Ascending aorta (tissue), 2 donors: Measurements from ENCODE around the gene KRT73. TPM values are rescaled to one million over a fixed set of nuclear protein-coding genes. Genes with fewer than 3 reads are reported as not detected.

Experiments
- DNase-seq, 2 donors: peaks; one replicate each; pipeline ENCODE4 v3.0.0-alpha.2; 2019; ENCODE audit warnings: low spot score in 2 of 2
- H3K27ac ChIP-seq, 2 donors: fragments of 200-600 bp; sonication (generic); one replicate each; pipeline ENCODE4 v1.5.1; 2016 to 2017; ENCODE audit warnings: mild to moderate bottlenecking in 1 of 2
- H3K27me3 ChIP-seq: fragments of 200-600 bp; sonication (generic); one replicate; pipeline ENCODE4 v1.5.1; 2017
- H3K36me3 ChIP-seq, 2 donors: fragments of 200-600 bp; sonication (generic); one replicate each; pipeline ENCODE4 v1.5.1; 2016
- H3K4me1 ChIP-seq, 2 donors: fragments of 200-600 bp; sonication (generic); one replicate each; pipeline ENCODE4 v1.5.1; 2016 to 2017; ENCODE audit warnings: mild to moderate bottlenecking in 1 of 2
- H3K4me3 ChIP-seq, 2 donors: fragments of 200-600 bp; sonication (generic); one replicate each; pipeline ENCODE4 v1.5.1; 2016 to 2017; ENCODE audit warnings: mild to moderate bottlenecking in 1 of 2
- H3K9me3 ChIP-seq, 2 donors: fragments of 200-600 bp; sonication (generic); one replicate each; pipeline ENCODE4 v1.5.1; 2016
- intact Hi-C: fragments of 100-400 bp; cut with DNase I; formaldehyde crosslinking; loops from one replicate; pipeline ENCODE4 v1.15.1; 2023
- total RNA-seq: library from RNA; depleted of rRNA; stranded (reverse); fragments of >200 nt; gene quantifications from one replicate; pipeline ENCODE4 v1.1.0, GENCODE V29; 2016
- TF ChIP-seq, protein P1 (sequence below), 3 experiments: fragments of 200-600 bp in 2 of 3; fragments of 450-650 bp in 1 of 3; sonication (generic) in 2 of 3; IDR thresholded peaks; one replicate each; pipeline ENCODE4 v1.5.1; 2016 to 2019; ENCODE audit warnings: antibody characterized with exemption in 3 of 3, mild to moderate bottlenecking in 1 of 3, moderate library complexity in 1 of 3

KRT73 gene
- total RNA-seq, 1 donor from 2014 or later = not detected

DNA sequence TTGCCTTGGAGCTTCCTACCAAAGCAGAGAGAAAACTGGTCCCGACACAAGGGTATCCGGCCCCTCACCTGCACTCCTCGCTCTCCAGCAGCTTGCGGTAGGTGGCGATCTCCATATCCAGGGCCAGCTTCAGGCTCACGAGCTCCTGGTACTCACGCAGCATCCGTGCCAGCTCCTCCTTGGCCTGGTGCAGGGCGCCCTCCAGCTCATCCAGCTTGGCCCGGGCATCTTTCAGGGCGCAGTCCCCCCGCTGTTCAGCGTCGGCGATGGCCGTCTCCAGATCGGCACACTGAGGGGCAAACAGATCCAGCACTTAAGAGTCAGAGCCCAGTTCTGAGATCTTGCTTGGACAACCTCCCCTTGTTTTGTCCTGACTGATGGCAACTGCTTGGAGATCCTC is 30.8 kb downstream of the KRT73 start:
- H3K4me1 ChIP-seq = no peaks in the 10 kb centered on the region
- no peak overlapping the region for H3K27ac ChIP-seq
- DNase-seq = no peak
- no peak overlapping the region for H3K4me3 ChIP-seq
- intact Hi-C loops = no loop called here
- H3K36me3 ChIP-seq = no peaks in the 10 kb centered on the region
- TF ChIP-seq, protein P1, sequence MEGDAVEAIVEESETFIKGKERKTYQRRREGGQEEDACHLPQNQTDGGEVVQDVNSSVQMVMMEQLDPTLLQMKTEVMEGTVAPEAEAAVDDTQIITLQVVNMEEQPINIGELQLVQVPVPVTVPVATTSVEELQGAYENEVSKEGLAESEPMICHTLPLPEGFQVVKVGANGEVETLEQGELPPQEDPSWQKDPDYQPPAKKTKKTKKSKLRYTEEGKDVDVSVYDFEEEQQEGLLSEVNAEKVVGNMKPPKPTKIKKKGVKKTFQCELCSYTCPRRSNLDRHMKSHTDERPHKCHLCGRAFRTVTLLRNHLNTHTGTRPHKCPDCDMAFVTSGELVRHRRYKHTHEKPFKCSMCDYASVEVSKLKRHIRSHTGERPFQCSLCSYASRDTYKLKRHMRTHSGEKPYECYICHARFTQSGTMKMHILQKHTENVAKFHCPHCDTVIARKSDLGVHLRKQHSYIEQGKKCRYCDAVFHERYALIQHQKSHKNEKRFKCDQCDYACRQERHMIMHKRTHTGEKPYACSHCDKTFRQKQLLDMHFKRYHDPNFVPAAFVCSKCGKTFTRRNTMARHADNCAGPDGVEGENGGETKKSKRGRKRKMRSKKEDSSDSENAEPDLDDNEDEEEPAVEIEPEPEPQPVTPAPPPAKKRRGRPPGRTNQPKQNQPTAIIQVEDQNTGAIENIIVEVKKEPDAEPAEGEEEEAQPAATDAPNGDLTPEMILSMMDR (IDR thresholded peaks at IDR 0.05) = no peak
- H3K9me3 ChIP-seq = no peaks in the 10 kb centered on the region
- no peaks in the 10 kb centered on the region for H3K27me3 ChIP-seq

DNA sequence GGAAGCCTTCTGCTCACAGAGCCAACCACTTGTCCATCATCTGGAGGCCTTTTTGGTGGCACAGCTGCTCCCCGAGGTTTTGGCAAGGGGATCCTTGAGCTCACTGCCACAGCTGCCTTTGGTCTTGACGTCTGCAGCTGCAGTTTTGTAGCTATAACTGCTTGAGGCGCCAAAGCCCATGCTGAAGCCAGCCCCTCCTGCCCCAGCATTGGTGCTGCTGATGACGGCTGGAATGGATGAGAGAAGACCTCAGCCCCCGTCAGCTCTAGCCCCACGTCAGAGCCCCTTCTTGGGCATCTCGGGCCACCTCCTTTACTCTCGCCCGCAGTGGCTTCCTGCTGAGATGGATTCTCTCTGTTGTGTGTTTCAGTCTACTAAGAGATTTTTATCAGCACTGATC is 32.4 kb downstream of the KRT73 start:
- TF ChIP-seq, protein P1 (IDR thresholded peaks at IDR 0.05) = no peak
- Histone ChIP-seq H3K9me3 (no peaks in the 10 kb centered on the region), H3K4me1 (no peaks in the 10 kb centered on the region), H3K27ac (no peak overlapping the region), H3K36me3 (no peaks in the 10 kb centered on the region), H3K27me3 (no peaks in the 10 kb centered on the region), H3K4me3 (no peak overlapping the region)
- no peak for DNase-seq
- intact Hi-C loops = no loop called here

DNA sequence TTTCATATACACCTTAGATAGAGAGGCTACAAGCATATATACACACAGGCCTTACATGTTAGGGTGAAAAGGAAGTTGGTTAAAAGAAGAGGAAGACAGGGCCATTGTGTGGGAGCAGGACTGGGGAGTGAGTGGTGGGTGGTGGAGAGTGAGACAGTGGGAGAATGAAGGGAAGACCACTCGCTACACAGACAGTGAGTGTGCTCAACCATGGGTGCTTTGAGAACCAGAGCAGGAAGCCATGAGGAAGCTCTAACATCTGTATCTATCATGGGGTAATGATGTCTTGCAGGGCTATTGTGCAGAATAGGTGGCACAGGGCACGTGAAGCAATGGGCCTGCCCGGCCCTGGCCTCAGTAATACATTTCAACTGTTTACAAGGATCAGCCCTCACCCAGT is 33.3 kb downstream of the KRT73 start:
- DNase-seq = no peak
- Histone ChIP-seq H3K36me3 (no peaks in the 10 kb centered on the region), H3K4me3 (no peak overlapping the region), H3K9me3 (no peaks in the 10 kb centered on the region), H3K27me3 (no peaks in the 10 kb centered on the region), H3K27ac (no peak overlapping the region), H3K4me1 (no peaks in the 10 kb centered on the region)
- intact Hi-C loops = no loop called here
- TF ChIP-seq, protein P1 (IDR thresholded peaks at IDR 0.05) = no peak

DNA sequence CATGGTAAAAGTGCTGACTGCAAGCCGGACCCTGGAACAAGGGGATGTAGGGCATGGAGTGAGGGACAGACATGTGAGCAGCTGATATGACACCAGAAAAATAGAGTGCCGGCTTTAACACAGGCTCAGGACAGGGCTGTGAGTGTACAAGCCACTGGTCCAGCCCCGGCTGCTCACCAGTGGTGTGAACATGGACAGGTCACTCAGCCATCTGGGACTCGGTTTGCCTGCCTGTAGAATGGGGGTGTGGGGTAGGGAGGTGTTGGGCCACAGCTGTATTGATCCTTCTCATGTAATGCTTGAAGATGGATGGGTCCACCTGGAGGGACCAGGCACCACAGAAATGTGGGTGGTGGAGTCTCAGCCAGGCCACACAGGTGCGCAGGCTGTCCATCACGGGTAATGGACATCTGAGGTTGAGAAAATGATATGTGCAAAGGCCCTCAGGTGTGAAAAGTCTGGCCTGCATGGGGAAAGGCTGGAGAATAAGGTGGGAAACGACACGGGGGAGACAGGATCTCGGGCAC is 34.1 kb downstream of the KRT73 start:
- H3K27me3 ChIP-seq = no peaks in the 10 kb centered on the region
- H3K4me3 ChIP-seq = no peak overlapping the region
- H3K9me3 ChIP-seq = no peaks in the 10 kb centered on the region
- no peak overlapping the region for H3K27ac ChIP-seq
- TF ChIP-seq, protein P1 (IDR thresholded peaks at IDR 0.05) = no peak
- no peaks in the 10 kb centered on the region for H3K4me1 ChIP-seq
- DNase-seq = no peak
- intact Hi-C loops = no loop called here
- H3K36me3 ChIP-seq = no peaks in the 10 kb centered on the region

DNA sequence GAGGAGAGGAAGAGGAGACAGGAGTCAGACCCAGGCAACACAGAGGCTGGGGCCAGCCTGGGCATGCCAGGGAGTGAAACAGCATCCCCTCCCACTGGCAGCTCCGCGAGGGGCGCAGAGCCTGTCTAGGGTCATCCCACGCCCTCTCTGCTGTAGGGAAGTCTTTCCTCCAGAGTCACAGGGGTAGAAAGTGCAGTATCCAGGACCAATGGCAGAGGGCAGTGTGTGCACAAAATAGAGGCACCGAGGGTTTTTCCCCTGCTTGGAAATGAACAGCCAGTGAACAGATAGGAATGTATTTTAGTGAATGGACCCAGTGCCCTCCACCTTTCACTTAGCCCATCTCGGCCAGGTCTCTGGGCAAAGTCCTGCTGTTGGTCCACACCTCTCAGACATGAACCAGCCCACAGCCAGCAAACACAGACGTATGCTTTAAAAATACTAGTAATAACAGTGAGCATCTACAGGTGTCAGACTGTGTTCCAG is 35.3 kb downstream of the KRT73 start:
- no peak overlapping the region for H3K27ac ChIP-seq
- no peaks in the 10 kb centered on the region for H3K9me3 ChIP-seq
- no peak overlapping the region for H3K4me3 ChIP-seq
- no peaks in the 10 kb centered on the region for H3K36me3 ChIP-seq
- H3K27me3 ChIP-seq = no peaks in the 10 kb centered on the region
- no peaks in the 10 kb centered on the region for H3K4me1 ChIP-seq
- intact Hi-C loops = loop anchor here (2.0 kb wide), 1 partner anchor 298 kb away; no protein-coding TSS in a partner anchor
- TF ChIP-seq, protein P1 (IDR thresholded peaks at IDR 0.05) = peak; percentile 25 to 50 (median 48)
- no peak for DNase-seq

DNA sequence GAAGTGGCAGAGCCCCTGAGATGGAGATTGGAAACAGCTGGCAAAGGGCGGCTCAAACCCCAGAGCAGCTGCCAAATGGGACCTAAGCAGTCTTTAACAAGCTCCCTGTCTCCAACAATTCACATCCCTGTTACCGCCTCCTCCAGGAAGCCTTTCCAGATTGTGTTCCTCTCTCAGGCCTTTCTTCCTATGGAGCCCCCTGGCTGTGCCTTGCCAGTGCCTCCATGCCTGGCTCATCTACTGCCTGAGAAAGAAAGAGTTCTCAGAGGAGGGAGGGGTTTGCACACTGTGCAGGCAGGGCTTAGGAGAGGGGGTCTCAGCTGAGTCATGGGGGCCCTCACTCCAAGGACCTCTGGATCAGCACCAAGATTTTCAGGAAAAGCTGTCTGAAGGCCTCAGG is 35.9 kb downstream of the KRT73 start:
- Histone ChIP-seq H3K27me3 (no peaks in the 10 kb centered on the region), H3K27ac (no peak overlapping the region), H3K4me1 (no peaks in the 10 kb centered on the region), H3K36me3 (no peaks in the 10 kb centered on the region), H3K9me3 (no peaks in the 10 kb centered on the region), H3K4me3 (no peak overlapping the region)
- TF ChIP-seq, protein P1 (IDR thresholded peaks at IDR 0.05) = no peak
- DNase-seq = no peak
- intact Hi-C loops = loop anchor here (2.0 kb wide), 1 partner anchor 298 kb away; no protein-coding TSS in a partner anchor
